Tracheal epithelial cell (primary cell): ENCODE measurements around the gene ZNF620. TPM values are rescaled to one million over a fixed set of nuclear protein-coding genes. Genes with fewer than 3 reads are reported as not detected.

Experiments
- total RNA-seq: library from RNA; depleted of rRNA; stranded (reverse); fragments of >200 nt; gene quantifications from 2 replicates; pipeline ENCODE4 v1.2.1, GENCODE V29; 2014

The ZNF620 gene
- total RNA-seq, result 0.64 and 1.2 TPM in 2 replicates

GRCh38 chr3:40505599-40506462, at the start of gene ZNF620:
TSS of gene ZNF620 (plus strand) at chr3:40506039. CDS start at chr3:40506353, 314 bp downstream.

GRCh38 chr3:40456940-40457823, 48.7 kb upstream of the ZNF620 start, which contains the start of gene RPL14:
TSS of gene RPL14 (plus strand) at chr3:40457339. CDS start at chr3:40457472, 133 bp downstream.

GRCh38 chr3:40476478-40477470, 29.1 kb upstream of the ZNF620 start, which contains the start of gene ZNF619:
TSS of gene ZNF619 (plus strand) at chr3:40477122. CDS start at chr3:40477980, 858 bp downstream.

GRCh38 chr3:40524568-40525285, 18.9 kb downstream of the ZNF620 start, which contains the start of gene ZNF621:
TSS of gene ZNF621 (plus strand) at chr3:40524960. CDS start at chr3:40525841, 881 bp downstream.

Other genes starting within 250 kb of the ZNF620 start
- gene EIF1B, start 196.3 kb upstream of the ZNF620 start, total RNA-seq, result 11.7 and 11.8 TPM in 2 replicates
- 8.2 and 17.9 TPM in 2 replicates for gene ENTPD3, start 118.9 kb upstream of the ZNF620 start, total RNA-seq
- 328 and 612 TPM in 2 replicates for gene RPL14, start 48.7 kb upstream of the ZNF620 start, total RNA-seq
- 4.8 and 5.1 TPM in 2 replicates for gene ZNF619, start 28.9 kb upstream of the ZNF620 start, total RNA-seq
- 8.0 and 10.9 TPM in 2 replicates for gene ZNF621, start 18.9 kb downstream of the ZNF620 start, total RNA-seq